Keratinocyte (primary cell): Measurements from ENCODE around the gene CBX8. TPM values are rescaled to one million over a fixed set of nuclear protein-coding genes. Genes with fewer than 3 reads are reported as not detected.

Experiments used
- DNase-seq: peaks from one replicate; pipeline ENCODE4 v3.0.0-alpha.2; 2011; ENCODE audit warnings: low read depth, missing footprints, low spot score
- FAIRE-seq: peaks from 2 replicates; lab custom pipeline; 2011; peaks lifted over from hg19 to GRCh38; lab: Jason Lieb, UNC
- H2AFZ ChIP-seq: 2 replicates; pipeline ENCODE4 v1.6.0; 2012; ENCODE audit warnings: low read length, control low read depth, inconsistent platforms; ENCODE audit not compliant: control insufficient read depth
- H3K27ac ChIP-seq: 2 replicates; pipeline ENCODE4 v1.5.1; 2011; ENCODE audit warnings: low read length; ENCODE audit not compliant: control insufficient read depth, insufficient read depth
- H3K27me3 ChIP-seq: 3 replicates; pipeline ENCODE4 v1.6.0; 2011; ENCODE audit warnings: low read length; ENCODE audit not compliant: control insufficient read depth, insufficient read depth; ENCODE audit errors: extremely low read depth
- H3K36me3 ChIP-seq, 2 experiments: 2 replicates in 1 of 2; 3 replicates in 1 of 2; pipeline ENCODE4 v1.5.1; 2011; ENCODE audit warnings: low read length in 2 of 2, mild to moderate bottlenecking in 1 of 2; ENCODE audit not compliant: control insufficient read depth in 2 of 2, insufficient read depth in 2 of 2; ENCODE audit errors: extremely low read depth in 1 of 2
- H3K4me1 ChIP-seq: 3 replicates; pipeline ENCODE4 v1.5.1; 2011; ENCODE audit warnings: low read length; ENCODE audit not compliant: control insufficient read depth, insufficient read depth; ENCODE audit errors: extremely low read depth
- H3K4me2 ChIP-seq: 3 replicates; pipeline ENCODE4 v1.6.0; 2011; ENCODE audit warnings: low read depth, low read length; ENCODE audit not compliant: control insufficient read depth, insufficient read depth; ENCODE audit errors: extremely low read depth
- H3K4me3 ChIP-seq, 3 experiments: fragments of 200-600 bp in 1 of 3; sonication (generic) in 1 of 3; 2 replicates in 2 of 3; 3 replicates in 1 of 3; pipeline ENCODE4 v1.5.1; 2011 to 2016; ENCODE audit warnings: low read length in 3 of 3, mild to moderate bottlenecking in 3 of 3, control low read depth in 2 of 3, inconsistent platforms in 1 of 3, low read depth in 1 of 3, mixed read lengths in 1 of 3, mixed run types in 1 of 3, moderate library complexity in 1 of 3; ENCODE audit not compliant: control insufficient read depth in 2 of 3, insufficient read depth in 2 of 3; ENCODE audit errors: extremely low read depth in 1 of 3
- H3K79me2 ChIP-seq: 2 replicates; pipeline ENCODE4 v1.6.0; 2012; ENCODE audit warnings: low read length; ENCODE audit not compliant: control insufficient read depth, insufficient read depth
- H3K9ac ChIP-seq: 3 replicates; pipeline ENCODE4 v1.6.0; 2011; ENCODE audit warnings: low read length; ENCODE audit not compliant: control insufficient read depth, insufficient read depth; ENCODE audit errors: extremely low read depth
- H3K9me1 ChIP-seq: 3 replicates; pipeline ENCODE4 v1.6.0; 2011; ENCODE audit warnings: low read length; ENCODE audit not compliant: control insufficient read depth, insufficient read depth; ENCODE audit errors: extremely low read depth
- H3K9me3 ChIP-seq: 2 replicates; pipeline ENCODE4 v1.5.1; 2012; ENCODE audit warnings: low read depth, low read length; ENCODE audit not compliant: control insufficient read depth
- H4K20me1 ChIP-seq: 3 replicates; pipeline ENCODE4 v1.6.0; 2011; ENCODE audit warnings: low read length; ENCODE audit not compliant: control insufficient read depth, insufficient read depth; ENCODE audit errors: extremely low read depth
- EZH2 ChIP-seq: IDR thresholded peaks from one replicate; pipeline ENCODE4 v1.6.1; 2012; ENCODE audit warnings: inconsistent platforms, mild to moderate bottlenecking, low read length, moderate library complexity
- dilution Hi-C: fragments of 300-500 bp; cut with MboI; formaldehyde crosslinking; loops from one replicate; pipeline ENCODE4 v1.7.0; 2020; ENCODE audit warnings: low sequenced_read_pairs; ENCODE audit not compliant: extremely low pct_ligation_motif_present
- polyA plus RNA-seq, 5 experiments: library from polyadenylated mRNA; depleted of rRNA in 3 of 5; stranded (reverse) in 3 of 5; stranded (forward) in 1 of 5; unstranded in 1 of 5; fragments of >200 nt; gene quantifications; 1 replicate in 1 of 5; 2 replicates in 3 of 5; 3 replicates in 1 of 5; pipeline versions ENCODE4 v1.2.1 to v1.2.3, GENCODE V29; 2011 to 2012; ENCODE audit warnings: missing spikeins in 2 of 5, low read depth in 1 of 5, low replicate concordance in 1 of 5
- TF ChIP-seq, protein P1 (sequence below), 3 experiments: IDR thresholded peaks in 1 of 3; conservative IDR thresholded peaks in 1 of 3; optimal IDR thresholded peaks in 1 of 3; 2 replicates in 2 of 3; 3 replicates in 1 of 3; pipeline versions ENCODE3 to v1.5.1; 2011; ENCODE audit warnings: low read length in 3 of 3, mild to moderate bottlenecking in 3 of 3, moderate library complexity in 2 of 3, control low read depth in 1 of 3, inconsistent platforms in 1 of 3; ENCODE audit not compliant: insufficient read depth in 2 of 3; ENCODE audit errors: extremely low read depth in 1 of 3

The CBX8 gene
- polyA plus RNA-seq, 1 donor (not counting 4 experiments of a cell fraction or from before 2014, with no cell fraction given): 0.49 TPM

GRCh38 chr17:79781736-79782575 is 14.9 kb downstream of the CBX8 start:
- no peaks in the 10 kb centered on the region for H3K9me1 ChIP-seq
- peaks cover 13% of the 10 kb centered on the region for H3K4me1 ChIP-seq
- no peaks in the 10 kb centered on the region for H3K79me2 ChIP-seq
- H3K27ac ChIP-seq: no peak overlapping the region
- DNase-seq (no peak), FAIRE-seq (no peak)
- H3K9me3 ChIP-seq: no peaks in the 10 kb centered on the region
- H3K4me3 ChIP-seq: no peak overlapping the region
- no peaks in the 10 kb centered on the region for H4K20me1 ChIP-seq
- H3K4me2 ChIP-seq: no peak overlapping the region
- dilution Hi-C loops: no loop called here
- no peak overlapping the region for H3K9ac ChIP-seq
- TF ChIP-seq EZH2: no peak
- TF ChIP-seq, protein P1, sequence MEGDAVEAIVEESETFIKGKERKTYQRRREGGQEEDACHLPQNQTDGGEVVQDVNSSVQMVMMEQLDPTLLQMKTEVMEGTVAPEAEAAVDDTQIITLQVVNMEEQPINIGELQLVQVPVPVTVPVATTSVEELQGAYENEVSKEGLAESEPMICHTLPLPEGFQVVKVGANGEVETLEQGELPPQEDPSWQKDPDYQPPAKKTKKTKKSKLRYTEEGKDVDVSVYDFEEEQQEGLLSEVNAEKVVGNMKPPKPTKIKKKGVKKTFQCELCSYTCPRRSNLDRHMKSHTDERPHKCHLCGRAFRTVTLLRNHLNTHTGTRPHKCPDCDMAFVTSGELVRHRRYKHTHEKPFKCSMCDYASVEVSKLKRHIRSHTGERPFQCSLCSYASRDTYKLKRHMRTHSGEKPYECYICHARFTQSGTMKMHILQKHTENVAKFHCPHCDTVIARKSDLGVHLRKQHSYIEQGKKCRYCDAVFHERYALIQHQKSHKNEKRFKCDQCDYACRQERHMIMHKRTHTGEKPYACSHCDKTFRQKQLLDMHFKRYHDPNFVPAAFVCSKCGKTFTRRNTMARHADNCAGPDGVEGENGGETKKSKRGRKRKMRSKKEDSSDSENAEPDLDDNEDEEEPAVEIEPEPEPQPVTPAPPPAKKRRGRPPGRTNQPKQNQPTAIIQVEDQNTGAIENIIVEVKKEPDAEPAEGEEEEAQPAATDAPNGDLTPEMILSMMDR (optimal IDR thresholded peaks at IDR 0.05 in 1 of 3, IDR thresholded peaks at IDR 0.05 in 1 of 3, conservative IDR thresholded peaks at IDR 0.05 in 1 of 3; ENCODE audit: extremely low read depth in 1 of 3, insufficient read depth in 2 of 3, low read length in 3 of 3): no peak
- H3K27me3 ChIP-seq: peaks cover 10% of the 10 kb centered on the region
- H2AFZ ChIP-seq: no peak overlapping the region
- H3K36me3 ChIP-seq: no peaks in the 10 kb centered on the region

DNA sequence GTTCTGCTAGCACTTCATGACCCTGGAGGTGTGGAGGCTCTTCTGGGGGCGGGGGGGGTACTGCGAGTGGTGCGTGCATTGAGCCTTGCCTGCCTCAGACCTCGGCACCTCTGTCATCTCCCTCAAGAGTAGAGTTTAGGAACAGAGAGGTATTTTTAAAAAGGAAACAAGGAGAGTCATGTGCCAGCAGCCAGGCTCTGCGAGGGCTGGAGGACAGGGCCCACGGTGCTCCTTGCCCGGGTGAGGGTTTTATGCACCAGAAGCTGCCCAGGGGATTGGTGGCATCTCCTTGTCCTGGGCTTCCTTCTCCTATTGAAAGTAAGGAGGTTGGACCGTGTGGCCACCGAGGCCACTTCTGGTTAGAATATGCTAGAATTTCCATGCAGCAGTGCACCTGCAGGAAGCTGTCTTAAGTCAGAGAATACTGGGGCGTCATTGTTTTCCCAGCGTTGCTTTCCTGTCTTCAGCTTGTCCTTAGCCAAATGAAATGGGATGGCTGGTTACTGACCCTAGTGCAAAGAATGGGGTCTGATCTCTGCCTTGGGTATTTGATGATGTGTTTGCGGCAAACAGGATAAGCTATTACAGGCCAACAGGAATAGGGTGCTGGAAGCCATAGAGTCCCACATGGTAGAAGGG is 15.7 kb downstream of the CBX8 start:
- Histone ChIP-seq H3K9ac (no peak overlapping the region), H3K27me3 (peaks cover 10% of the 10 kb centered on the region), H4K20me1 (no peaks in the 10 kb centered on the region), H3K79me2 (no peaks in the 10 kb centered on the region), H3K9me3 (no peaks in the 10 kb centered on the region), H3K27ac (no peak overlapping the region), H3K4me3 (no peak overlapping the region), H2AFZ (no peak overlapping the region), H3K36me3 (no peaks in the 10 kb centered on the region), H3K4me2 (no peak overlapping the region), H3K9me1 (no peaks in the 10 kb centered on the region), H3K4me1 (peaks cover 13% of the 10 kb centered on the region)
- dilution Hi-C loops: no loop called here
- TF ChIP-seq, protein P1 (optimal IDR thresholded peaks at IDR 0.05 in 1 of 3, IDR thresholded peaks at IDR 0.05 in 1 of 3, conservative IDR thresholded peaks at IDR 0.05 in 1 of 3; ENCODE audit: extremely low read depth in 1 of 3, insufficient read depth in 2 of 3, low read length in 3 of 3): no peak
- no peak for TF ChIP-seq EZH2
- FAIRE-seq (no peak), DNase-seq (no peak)
